ENCODE data around the gene THTPA. TPM values are rescaled to one million over a fixed set of nuclear protein-coding genes. Genes with fewer than 3 reads are reported as not detected.

THTPA gene
- total RNA-seq, 1 donor from 2014 or later: 11.1 TPM

DNA sequence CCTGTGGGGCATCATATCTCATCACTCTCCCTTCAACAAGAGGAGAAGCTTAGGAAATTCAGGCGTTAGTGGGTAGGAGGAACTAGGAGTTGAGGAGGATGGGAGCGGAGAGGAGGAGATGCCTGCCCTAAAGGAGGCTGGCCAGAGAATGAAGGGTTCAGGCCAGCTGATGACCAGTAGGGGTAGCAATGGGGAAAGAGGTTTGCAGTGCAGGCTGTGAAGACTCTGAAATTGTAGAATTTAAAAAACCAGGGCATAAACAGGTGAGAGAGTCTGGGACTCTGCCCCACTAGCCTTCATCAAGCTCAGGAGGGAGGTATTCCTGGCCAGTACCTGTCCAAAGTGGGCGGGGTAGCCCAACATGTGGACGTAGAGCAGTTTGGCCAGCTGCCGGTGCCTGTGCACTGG lies 10.7 kb downstream of the THTPA start:
- ATAC-seq: peak; percentile 19
- no peak for DNase-seq (ENCODE audit: low spot score)

- peak; percentile 71 for ATAC-seq
- peak; percentile 83 for DNase-seq (ENCODE audit: low spot score)
Observed at GRCh38 chr14:23567186-23568020, 11.3 kb downstream of the THTPA start, which contains the start of gene AP1G2. Gene AP1G2, minus strand, starts transcription at chr14:23567791. Its CDS starts 477 bp downstream, at chr14:23567314.

- ATAC-seq: no peak
- no peak for DNase-seq (ENCODE audit: low spot score)
Observed at GRCh38 chr14:23568021-23568599, 12.0 kb downstream of the THTPA start.

DNA sequence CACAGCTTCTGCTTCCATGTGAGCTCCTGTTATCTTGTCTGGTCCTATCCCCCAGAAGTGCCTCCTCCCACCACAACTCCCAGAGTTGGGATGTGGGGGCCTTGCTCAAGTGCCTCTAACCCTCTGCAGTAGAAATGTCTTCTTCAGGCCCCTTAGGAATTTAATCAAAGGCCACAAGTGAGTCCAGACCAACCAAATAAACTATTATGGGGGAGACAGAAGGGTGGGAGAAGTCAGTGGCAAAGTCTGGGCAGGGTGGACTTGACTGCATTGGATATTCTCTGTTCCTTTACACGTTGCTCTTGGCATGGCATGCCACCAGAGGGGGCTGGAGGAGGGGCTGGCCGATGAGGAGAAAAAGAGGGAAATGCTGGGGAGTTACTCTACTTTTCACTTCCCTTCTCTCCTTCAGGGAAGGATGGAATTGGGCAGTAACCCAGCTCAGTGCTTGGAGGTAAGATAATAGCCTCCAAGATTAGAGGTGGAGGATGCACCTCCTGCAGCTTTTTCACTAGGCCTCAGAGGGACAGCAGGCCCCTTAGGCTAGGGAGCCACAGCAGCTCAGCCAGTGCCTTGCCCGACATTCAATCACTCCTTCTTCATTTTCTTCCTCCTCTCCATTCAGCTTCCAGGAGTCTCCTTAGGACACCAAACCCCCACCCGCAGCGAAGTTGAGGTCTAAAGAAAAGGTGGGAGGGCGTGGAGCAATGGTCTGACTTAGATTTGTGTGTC lies 12.7 kb downstream of the THTPA start:
- DNase-seq (ENCODE audit: low spot score) (no peak), ATAC-seq (no peak)

GRCh38 chr14:23569443-23570151 lies 13.5 kb downstream of the THTPA start:
- DNase-seq (ENCODE audit: low spot score) (no peak), ATAC-seq (peak; percentile 28)

DNA sequence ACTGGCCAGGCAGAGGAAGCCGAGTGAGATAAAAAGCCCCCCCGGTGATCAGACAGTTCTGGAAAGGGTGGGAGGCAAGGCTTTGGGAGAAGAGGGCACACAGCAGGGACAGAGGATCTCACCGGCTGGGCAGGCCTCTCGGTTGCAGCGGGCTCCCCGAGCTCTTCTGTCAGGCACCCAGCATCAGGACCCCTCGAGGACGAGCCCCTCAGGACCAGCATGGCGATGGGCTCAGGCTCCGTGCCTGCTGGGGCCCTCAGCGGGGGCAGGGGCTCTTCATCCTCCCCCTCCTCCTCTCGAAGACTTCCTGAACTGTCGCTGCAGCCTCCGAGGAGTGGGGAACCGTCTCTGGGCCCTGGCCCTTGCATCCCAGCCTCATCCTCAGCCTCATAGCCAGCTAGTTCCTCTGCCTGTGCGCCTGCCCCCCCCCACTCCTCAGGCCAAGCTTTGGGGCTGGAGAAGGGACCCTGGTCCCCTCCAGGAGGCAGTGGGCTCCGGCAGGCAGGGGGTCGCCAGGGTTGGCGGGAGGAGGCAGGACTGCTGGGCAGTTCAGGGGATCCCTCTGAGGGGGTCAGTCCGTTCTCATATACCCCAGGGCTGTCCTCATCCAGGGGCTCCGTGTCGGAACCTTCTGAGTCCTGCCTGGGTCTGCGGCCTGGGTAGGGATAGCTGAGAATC lies 14.9 kb downstream of the THTPA start:
- no peak for DNase-seq (ENCODE audit: low spot score)
- ATAC-seq: no peak

DNA sequence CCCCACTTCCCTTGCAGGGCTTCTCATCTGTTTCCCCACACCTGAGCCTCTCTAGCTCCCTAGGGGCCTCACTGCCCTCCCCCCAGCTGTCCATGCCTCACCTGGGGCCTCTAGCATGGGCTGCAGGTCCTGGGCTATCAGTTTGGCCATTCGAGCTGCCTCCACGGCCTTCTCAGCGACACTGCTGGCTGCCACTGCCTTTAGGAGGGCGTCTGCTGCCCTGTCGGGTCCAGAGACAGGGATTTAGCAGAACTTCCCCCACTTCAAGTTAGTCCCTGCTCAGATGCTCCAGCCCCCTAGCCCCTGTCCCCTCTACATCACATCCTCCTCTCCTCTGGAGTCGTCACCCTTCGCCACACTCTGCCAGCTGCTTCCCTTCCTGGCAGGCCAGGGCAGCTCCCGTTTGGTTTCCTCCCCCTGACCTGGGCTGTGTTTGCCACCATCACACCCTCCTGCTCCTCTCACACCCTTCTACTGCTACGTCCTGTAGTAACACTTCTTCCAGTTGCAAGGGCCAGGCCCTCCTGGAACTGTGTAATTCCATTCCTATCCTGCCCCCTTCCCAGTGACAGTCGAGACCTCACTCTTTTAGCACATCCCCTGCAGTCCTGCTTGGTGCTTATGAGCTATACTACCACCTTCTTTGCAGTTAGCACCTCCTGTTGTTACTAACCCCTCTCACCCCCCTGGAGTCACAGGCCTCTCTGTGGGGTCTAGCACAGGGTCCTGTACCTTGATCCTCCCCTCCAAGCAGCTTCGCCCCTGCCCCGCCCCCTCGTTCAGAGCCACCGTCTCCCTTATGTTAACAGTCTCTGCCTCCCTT lies 15.8 kb downstream of the THTPA start:
- DNase-seq (ENCODE audit: low spot score) (peak; percentile 30), ATAC-seq (no peak)

GRCh38 chr14:23572524-23572828 lies 16.4 kb downstream of the THTPA start:
- no peak for DNase-seq (ENCODE audit: low spot score)
- ATAC-seq: no peak

DNA sequence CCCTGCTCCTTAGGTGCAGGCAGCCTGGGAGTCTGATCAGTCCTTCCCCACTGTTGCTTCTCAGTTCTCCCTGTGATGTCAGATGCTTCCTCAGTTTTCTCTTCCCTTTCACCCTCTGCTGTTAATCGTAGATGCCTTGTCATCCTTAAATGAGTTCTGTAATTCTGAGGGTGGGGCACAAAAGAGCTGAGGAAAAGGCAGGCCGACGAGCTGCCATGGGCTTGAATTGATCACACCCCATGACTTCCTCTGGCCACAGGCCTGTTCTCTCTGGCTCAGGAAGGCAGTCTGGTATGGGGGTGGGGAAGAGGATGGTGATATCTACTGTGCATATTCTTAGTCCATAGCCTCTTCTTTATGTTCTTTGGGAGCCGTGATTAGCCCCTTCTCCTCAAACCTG lies 16.8 kb downstream of the THTPA start:
- DNase-seq (ENCODE audit: low spot score): peak; percentile 43
- ATAC-seq: peak; percentile 53

- ATAC-seq: no peak
- DNase-seq (ENCODE audit: low spot score): peak; percentile 29
Observed at GRCh38 chr14:23573384-23574015, 17.4 kb downstream of the THTPA start.

GRCh38 chr14:23577004-23577681 lies 21.1 kb downstream of the THTPA start:
- DNase-seq (ENCODE audit: low spot score) (peak; percentile 42), ATAC-seq (peak; percentile 51)

DNA sequence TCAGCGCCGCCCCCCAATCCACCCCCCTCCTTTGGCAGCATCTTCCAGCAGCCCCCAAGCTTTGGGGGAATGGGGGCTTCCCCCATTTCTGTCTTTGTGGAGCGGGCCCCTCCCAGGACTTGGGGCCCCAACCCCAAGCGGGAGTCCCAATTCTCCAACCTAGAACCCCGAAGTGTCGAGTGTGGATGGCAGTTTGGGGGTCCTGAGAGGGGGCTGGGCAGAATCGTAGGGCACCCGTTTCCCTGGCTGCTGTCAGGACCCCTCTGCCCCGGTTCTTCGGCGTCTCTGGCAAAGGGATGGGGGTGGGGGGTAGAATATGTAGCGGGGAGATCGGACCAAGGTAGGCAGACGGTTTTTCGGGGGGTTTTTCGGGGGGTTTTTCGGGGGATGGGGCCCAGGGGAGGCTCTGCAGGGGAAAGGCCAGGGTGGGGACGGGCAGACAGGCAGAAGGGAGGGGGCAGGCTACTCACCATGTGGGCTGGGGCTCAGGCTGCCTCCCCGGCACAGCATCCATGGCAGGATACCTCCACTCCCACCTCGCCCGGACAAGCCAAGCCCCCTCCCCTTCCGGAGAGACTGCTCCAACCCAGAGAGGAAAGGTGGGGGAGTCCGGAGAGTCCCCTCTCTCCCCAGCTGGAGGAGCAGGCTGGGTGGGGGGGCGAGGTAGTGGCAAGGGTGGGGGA lies 21.8 kb downstream of the THTPA start:
- peak; percentile 33 for DNase-seq (ENCODE audit: low spot score)

GRCh38 chr14:23578560-23579310 lies 22.7 kb downstream of the THTPA start, which contains the start of gene JPH4:
Gene JPH4, minus strand, starts transcription at chr14:23578790. Its CDS starts 1,337 bp downstream, at chr14:23577453.
- ATAC-seq: no peak
- peak; percentile 28 for DNase-seq (ENCODE audit: low spot score)

More for the DNA sequence above, 21.8 kb downstream of the THTPA start:
- no peak for ATAC-seq

DNA sequence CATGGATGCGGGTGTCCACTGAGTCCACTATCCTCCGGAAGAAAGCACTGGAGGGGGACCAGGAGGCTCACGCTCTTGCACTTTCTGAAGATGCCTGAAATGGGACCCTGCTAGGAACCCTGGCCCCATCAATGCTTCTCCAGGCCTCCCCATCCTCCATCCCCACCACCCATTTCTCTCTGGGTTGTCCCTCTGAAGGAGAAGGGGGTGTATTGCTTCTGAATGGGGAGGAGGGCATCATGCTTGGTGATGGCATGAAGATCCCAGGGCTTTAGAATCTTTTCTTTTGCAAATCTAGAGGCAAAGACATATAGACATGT lies 23.2 kb downstream of the THTPA start:
- DNase-seq (ENCODE audit: low spot score) (no peak), ATAC-seq (no peak)

DNA sequence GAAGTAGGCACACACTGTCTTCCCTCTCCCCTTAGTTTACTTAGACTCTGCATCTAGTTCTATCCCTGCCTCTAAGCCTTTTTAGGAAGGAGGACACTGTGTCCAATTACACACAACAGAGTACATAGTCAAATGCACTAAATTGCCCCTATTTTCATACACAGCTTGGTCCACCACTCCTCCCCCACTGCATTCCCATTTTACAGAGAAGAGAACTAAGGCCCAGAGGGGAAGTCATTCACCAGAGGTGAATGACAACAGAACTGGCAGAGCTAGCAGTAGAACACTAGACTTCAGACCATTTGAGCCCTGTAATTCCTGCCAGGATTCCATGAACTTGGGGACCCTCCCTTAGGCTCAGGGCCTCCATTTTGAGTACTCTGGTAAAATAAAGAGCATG lies 23.7 kb downstream of the THTPA start:
- no peak for ATAC-seq

GRCh38 chr14:23580152-23580926 lies 24.3 kb downstream of the THTPA start:
- DNase-seq (ENCODE audit: low spot score) (peak; percentile 31), ATAC-seq (no peak)

More for the DNA sequence above, 23.7 kb downstream of the THTPA start:
- DNase-seq (ENCODE audit: low spot score): no peak

- ATAC-seq: no peak
- peak; percentile 39 for DNase-seq (ENCODE audit: low spot score)
Observed at GRCh38 chr14:23580948-23581281, 24.8 kb downstream of the THTPA start.
